Activated CD4-positive, CD25-positive, alpha-beta regulatory T cell (primary cell): ENCODE data around the gene TRABD2B.

Source experiments
- DNase-seq, 4 experiments: peaks; one replicate each; lab custom pipeline; 2025; lab: John Stamatoyannopoulos, UW

TRABD2B gene

GRCh38 chr1:47911424-47911823 is 85.8 kb downstream of the TRABD2B start:
- no peak for DNase-seq

- no peak for DNase-seq
Observed at GRCh38 chr1:47908258-47908657, 88.9 kb downstream of the TRABD2B start.

GRCh38 chr1:47907177-47907528 is 90.0 kb downstream of the TRABD2B start:
- DNase-seq, result no peak

- no peak for DNase-seq
Observed at GRCh38 chr1:47906527-47907176, 90.5 kb downstream of the TRABD2B start.

- DNase-seq, result no peak
Observed at GRCh38 chr1:47906009-47906432, 91.2 kb downstream of the TRABD2B start.

GRCh38 chr1:47903723-47904122 is 93.5 kb downstream of the TRABD2B start:
- DNase-seq, result no peak

GRCh38 chr1:47901001-47901575 is 96.1 kb downstream of the TRABD2B start:
- DNase-seq, result no peak

- DNase-seq, result no peak
Observed at GRCh38 chr1:47898133-47898845, 98.9 kb downstream of the TRABD2B start.

- no peak for DNase-seq
Observed at GRCh38 chr1:47895279-47896125, 101.7 kb downstream of the TRABD2B start.

GRCh38 chr1:47894410-47895278 is 102.5 kb downstream of the TRABD2B start:
- DNase-seq, result no peak

- DNase-seq, result no peak
Observed at GRCh38 chr1:47893412-47893811, 103.8 kb downstream of the TRABD2B start.

GRCh38 chr1:47890779-47891178 is 106.4 kb downstream of the TRABD2B start:
- no peak for DNase-seq

- DNase-seq, result no peak
Observed at GRCh38 chr1:47888294-47888629, 108.9 kb downstream of the TRABD2B start.

- DNase-seq, result no peak
Observed at GRCh38 chr1:47887475-47888293, 109.5 kb downstream of the TRABD2B start.

GRCh38 chr1:47887060-47887459 is 110.1 kb downstream of the TRABD2B start:
- DNase-seq, result no peak

- no peak for DNase-seq
Observed at GRCh38 chr1:47886141-47886540, 111.0 kb downstream of the TRABD2B start.

- DNase-seq, result no peak
Observed at GRCh38 chr1:47885062-47885830, 111.9 kb downstream of the TRABD2B start.

- no peak for DNase-seq
Observed at GRCh38 chr1:47883963-47884362, 113.2 kb downstream of the TRABD2B start.

GRCh38 chr1:47881505-47882442 is 115.4 kb downstream of the TRABD2B start:
- no peak for DNase-seq
